GM18499 (cell line): ENCODE data around the gene TCERG1.

Experiments used
- ATAC-seq: cut with Tn5 transposase; IDR thresholded peaks from one replicate; pipeline ENCODE4 v1.9.1; 2021; ENCODE audit warnings: moderate number of reproducible peaks; ENCODE audit not compliant: insufficient read depth, unreplicated experiment

Gene TCERG1

DNA sequence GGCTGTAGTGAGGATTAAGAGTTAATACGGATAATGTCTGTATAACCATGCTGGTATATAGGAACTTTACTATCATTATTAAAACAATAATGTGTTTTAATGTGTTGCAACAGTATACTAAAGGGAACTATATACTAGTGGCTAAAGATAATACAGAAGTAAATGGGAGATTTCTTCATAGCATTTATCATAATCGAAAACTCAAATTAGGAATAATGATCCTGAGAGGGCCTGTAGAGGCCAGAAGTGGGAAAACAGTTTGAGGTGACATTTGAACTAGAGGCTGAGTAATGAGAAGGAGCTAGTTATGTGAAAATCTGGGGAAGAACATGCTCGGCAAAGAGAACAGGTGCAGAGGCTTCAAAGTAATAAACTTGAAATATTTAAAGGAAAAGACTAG is 2.9 kb downstream of the TCERG1 start:
- ATAC-seq, result no peak

DNA sequence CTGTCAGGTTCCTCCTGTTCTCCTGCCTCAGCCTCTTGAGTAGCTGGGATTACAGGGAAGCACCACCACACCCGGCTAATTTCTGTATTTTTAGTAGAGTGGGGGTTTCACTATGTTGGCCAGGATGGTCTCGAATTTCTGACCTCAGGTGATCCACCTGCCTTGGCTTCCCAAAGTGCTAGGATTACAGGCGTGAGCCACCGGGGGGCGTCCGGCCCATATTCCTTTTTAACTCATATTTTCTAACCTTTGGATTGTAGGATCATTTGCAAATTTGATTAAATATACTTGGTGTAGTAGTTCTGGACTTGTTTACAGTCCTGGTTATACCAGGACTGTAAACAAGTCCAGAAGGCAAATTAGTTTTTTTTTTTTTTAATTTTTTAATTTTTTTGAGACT is 4.3 kb downstream of the TCERG1 start:
- no peak for ATAC-seq

DNA sequence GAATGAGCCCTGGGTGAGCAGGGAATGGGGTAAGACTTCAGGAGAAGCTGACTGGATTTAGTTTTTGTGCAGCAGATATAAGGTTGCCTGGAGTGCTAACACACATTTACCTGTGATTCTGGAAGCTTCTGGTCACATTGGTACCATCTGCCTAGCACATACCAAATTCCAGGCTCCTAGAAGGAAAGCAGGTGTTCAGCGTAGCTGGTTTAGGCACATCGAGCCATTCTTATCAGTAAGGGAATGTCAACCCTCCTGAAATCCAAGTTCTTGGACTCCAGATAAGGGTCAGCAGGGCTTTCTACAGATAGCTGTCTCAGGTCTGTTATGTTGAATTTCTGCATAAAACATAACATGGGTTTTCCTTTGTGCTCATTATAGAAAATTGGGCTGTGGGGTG is 10.3 kb downstream of the TCERG1 start:
- no peak for ATAC-seq

DNA sequence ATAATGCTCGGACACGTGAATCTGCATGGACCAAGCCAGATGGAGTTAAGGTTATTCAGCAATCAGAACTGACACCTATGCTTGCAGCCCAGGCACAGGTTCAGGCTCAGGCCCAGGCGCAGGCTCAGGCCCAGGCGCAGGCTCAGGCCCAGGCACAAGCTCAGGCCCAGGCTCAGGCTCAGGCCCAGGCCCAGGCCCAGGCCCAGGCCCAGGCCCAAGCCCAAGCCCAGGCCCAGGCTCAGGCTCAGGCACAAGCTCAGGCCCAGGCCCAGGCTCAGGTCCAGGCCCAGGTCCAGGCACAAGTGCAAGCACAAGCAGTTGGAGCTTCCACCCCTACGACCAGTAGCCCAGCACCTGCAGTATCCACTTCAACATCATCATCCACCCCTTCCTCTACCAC is 11.8 kb downstream of the TCERG1 start:
- ATAC-seq, result no peak

DNA sequence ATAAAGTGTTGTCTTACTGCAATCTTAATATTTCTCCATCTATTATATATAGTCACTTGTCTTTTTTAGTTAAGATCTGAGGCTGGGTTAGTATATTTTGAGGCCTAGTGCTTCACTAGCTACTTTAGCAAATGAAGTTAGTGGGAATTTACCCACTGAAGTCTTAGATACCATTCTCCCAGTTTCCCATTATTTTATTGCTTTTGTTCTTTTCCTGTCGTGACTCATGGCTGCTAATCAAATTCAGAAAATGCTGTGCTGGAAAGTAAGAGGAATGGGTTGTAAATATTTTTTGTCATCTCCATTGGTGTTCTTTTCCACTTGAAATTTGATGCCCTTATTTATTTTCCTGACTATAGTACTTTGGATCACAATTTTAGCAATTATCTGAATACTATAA is 14.2 kb downstream of the TCERG1 start:
- no peak for ATAC-seq

DNA sequence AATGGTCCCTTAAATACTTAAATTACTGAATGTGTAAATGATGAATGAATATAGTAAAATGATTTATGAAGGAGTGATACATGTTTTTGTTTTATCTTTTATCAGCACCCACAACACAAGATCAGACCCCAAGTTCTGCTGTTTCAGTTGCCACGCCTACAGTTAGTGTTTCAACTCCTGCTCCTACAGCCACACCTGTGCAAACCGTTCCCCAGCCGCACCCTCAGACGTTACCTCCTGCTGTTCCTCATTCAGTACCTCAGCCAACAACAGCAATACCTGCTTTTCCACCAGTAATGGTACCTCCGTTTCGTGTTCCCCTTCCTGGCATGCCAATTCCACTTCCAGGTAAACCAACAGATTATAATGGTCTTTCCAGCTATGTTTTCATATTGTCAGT is 16.3 kb downstream of the TCERG1 start:
- no peak for ATAC-seq

DNA sequence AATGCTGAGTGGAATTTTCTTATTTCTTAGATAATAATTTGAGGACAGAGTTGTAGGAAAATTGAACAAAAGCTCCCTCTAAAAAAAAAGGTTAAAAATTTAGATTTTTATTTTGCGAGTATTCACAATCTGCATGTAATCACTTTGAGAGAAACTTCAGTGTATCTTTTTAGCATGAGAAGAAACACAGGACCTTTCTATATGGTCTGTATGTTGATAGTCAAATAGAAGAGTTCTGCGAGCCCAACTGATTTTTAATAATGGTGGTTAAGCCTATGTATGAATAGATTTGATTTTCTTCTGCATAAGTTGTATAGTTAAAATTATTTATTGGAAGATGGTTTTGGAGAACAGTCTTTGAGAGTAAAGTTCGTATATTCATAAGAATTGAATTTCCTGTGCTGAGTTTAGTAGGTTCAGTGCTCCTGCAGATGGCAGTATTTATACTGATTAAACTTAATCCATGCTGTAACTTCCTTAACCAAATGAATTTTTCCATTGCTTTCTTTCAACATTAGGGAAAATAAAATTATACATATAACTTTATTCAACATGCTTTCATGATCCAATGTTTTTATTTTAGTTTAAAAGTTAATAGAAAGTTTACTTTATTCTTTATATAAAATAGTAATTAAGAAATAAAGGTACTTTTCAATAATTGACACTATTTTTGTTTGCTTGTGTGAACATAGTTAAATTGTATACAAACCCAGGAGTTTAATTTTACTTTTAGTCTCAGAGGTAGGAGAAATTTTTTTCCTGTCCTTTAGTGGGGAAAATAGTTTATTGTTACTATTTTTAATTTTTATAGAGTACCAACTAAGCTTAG is 19.6 kb downstream of the TCERG1 start:
- no peak for ATAC-seq

DNA sequence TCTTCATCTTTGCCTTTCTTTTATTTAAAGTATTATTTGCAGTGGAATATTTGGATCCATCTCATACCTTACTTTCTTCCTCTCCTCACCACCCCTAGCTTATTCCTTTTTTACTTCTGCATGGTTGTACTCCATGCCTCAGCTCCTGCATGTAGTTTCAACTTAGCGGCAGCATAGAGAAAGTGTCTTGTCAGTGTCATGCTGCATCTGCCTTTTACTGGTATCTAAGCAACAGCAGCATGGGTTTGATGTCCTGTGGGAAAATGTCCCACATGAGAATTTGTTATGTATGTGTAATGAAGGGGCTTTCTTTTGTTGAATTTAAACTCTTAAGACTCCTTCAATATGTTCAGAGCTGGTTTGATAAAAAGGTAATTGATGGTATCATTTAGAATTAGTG is 20.6 kb downstream of the TCERG1 start:
- no peak for ATAC-seq

DNA sequence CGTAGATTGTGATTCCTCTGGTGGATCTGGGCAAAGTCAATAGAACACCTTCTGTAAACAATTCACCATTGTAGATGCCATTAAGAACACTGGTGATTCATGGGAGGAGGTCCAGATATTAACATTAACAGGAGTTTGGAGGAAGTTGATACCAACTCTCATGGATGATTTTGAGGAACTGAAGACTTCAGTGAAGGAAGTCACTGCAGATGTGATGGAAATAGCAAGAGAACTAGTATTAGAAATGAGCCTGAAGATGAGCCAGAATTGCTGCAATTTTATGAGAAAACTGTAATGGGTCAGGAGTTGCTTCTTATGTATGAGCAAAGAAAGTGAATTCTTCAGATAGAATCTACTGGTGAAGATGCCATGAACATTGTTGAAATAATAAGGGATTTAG is 26.9 kb downstream of the TCERG1 start:
- no peak for ATAC-seq

DNA sequence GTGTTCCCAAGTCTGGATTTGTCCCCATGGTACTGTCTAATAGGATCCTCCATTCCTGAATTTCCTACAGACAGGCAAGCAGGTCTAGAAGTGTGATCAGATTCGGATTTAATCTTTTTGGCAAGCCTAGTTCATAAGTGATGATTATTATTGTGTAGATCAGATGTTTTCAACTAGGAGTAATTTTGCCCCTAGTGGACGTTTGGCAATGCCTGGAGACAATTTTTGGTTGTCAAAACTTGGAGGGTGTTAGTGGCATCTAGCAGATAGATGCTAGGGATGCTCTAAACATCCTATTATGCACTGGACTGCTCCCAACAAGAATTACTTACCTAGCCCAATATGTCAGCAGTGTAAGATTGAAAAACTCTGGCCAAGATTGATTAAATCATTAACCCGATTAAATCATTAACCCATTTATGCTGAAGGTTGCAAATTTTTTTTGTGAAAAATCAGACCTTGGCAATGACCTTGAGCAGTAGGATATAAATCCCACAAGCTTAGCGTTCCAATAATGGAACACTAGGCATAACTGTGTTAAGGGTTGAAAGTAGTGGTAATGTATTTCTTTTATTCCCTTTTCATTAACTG is 28.2 kb downstream of the TCERG1 start:
- no peak for ATAC-seq

DNA sequence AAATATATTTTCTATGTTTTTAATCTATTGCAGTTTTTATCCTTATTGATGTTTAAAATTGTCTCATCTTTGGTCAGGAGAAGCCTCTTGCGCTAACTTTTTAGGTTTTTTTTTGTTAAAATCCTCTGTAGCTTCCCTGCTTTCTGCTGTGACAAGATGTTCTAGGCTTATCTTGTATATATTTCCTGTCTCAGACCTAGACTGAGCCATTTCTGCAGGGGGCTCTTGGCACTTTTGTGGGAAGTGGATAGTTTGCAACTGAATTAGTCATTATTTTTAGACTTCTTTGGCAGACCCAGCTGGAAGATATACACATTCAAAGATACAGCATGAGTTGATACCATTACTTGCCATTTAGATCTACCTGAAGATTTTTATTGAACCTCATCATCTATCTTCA is 28.8 kb downstream of the TCERG1 start:
- ATAC-seq, result no peak

DNA sequence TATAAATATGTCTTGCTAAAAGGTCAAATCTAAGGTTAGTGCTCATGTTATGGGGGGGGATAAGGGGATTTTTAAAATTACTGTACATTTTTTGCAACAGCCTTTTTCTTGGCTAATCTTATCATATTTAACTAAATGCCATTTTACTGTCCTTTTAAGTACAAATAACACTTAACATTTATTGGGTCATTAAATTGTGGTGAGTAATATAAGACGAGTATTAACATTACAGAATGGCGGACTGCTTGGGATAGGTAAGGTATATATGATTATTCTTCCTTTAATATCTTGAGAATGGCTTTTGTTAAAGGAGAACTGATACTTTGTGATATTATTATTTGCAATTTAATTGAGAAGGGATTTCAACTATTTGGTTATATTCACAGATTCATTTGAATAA is 35.6 kb downstream of the TCERG1 start:
- no peak for ATAC-seq

DNA sequence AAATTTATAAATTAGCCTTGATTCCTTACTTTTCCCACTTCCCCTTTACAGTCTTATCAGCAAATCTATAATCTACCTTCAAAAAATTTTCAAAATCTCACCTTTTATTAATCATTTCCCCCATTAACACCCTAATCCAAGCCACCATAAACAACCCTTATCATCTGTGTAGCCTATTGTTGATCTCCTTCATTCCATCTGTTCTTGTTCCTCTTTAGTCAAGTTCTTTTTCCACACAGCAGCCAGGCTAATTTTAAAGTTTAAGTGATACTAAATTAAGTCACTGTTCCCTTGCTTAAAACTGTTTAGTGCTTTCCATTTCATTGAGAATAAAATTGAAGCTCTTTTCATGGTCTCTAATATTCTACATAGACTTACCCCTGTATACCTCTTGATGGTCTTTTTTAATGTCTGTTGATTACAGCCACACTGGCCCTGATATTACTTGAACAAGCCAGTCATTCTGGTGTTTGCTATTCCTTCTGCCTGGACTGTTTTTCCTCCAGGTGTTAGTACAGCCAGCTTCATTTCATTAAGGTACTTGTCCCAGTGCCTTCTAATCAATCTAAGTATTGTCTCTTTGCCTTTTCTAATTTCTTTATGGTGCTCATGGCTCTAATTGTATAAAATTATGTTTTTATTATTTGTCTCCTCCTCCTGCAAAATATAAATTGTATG is 37.7 kb downstream of the TCERG1 start:
- ATAC-seq, result no peak

DNA sequence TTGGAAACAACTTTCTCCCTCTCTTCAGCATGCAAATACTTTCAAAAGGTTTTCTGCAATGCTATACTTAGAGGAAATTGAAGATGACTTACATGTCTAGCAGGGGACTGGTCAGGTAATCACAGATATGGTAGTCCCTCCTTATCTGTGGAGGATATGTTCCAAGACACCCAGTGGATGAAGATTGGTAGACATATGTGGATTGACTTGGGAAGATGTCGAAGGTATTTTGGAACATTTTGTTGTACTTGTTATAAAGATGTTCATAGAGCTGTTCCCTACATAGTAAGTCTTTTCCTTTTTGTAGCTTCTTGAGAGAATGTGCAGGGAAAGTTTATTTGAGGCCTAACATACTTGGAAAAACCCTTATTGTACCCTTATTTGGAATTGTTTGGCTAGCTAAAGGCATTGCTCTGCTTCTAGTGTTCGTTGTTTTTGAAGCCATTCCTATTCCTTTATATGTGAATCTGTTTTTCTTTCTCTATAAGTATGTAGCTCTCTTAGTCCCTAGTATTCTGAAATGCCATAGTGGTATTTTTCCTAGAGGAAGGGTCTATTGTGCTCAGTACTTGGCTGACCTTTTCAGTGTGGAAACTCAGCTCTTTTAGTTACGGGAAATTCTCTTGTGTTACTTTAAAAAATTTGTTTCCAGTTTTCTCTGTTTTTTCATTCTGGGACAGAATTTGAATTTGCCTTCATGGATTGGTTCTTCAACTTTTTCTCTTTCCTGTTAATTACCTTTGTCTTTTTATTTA is 43.1 kb downstream of the TCERG1 start:
- ATAC-seq, result no peak

DNA sequence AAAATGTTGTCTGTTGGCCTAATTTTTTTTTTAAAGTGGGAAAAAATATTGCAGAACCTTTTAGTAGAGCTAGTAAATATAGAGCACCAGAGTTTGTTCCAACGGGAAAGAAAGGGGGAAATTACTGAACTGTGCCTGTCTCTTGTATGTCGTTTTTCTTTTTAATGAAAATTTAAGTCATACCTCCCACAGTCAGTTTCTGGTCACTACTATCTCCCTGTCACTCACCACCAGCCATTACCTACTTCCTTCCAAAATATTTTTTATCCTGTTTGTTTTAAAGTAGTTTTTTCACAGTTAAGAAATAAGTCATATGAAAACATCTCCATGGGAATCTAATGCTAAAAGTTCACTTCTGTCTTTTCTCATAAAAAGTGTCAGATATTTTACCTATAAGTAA is 47.5 kb downstream of the TCERG1 start:
- ATAC-seq, result no peak

DNA sequence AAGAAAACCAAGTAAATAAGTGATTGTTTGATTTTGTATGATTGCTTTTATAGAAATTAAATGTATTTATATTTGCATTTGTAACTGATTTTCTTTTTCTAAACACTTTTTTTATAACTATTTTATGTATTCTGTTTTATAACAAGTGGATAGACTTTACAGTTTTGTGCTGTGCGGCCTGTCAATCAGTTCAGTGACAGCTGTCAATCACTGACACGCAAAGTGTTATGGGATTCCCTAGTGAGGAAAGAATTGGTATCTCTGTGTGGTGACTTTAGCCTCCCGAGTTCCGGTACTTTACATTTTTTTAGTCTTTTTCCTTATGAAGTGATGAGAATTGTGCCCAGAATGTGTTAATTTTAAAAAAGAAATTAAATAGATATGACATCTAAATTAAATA is 52.5 kb downstream of the TCERG1 start:
- ATAC-seq, result no peak

DNA sequence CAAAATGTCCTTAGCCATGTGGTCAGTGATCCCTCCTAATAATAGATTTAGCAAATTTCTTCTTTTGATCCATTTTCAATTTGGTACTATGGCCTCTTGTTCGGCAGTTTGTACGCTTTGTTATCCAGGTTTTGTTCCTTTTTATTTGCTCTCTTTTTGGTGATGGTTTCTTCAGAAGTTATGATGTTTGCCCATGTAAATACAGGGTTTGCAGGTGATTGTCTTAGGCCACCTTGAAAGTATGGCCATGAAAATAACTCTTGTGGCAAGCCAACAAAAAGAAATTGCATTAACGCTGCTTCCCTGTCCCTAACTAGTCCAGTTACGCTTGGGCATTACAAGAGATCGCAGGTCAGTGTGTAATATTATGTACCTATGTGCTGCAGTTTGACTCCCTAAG is 60.3 kb downstream of the TCERG1 start:
- ATAC-seq, result no peak

DNA sequence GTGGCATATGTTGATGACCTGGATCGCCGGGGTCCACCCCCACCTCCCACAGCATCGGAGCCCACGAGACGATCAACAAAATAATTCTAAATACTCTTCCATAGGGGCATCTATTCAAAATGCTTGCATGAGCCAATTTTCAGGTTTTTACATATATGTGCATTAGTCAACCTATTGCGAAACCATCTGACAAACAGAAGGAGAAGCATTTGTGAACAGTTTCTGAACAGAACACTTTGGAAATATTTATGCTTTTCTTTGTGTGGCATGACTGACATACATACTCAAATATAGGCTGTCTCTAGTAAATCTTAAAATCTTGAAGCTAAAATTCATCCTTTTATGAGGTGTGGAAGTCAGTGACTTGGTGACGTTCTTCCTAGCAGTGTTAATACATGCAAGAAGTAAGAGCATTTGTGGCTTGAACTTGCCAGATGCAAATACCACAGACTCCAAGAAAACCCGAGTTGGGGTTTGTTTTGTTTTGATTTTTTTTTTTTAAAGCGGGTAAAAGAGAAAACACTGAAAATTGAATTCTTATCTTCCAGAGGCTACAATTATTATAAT is 63.5 kb downstream of the TCERG1 start:
- no peak for ATAC-seq

DNA sequence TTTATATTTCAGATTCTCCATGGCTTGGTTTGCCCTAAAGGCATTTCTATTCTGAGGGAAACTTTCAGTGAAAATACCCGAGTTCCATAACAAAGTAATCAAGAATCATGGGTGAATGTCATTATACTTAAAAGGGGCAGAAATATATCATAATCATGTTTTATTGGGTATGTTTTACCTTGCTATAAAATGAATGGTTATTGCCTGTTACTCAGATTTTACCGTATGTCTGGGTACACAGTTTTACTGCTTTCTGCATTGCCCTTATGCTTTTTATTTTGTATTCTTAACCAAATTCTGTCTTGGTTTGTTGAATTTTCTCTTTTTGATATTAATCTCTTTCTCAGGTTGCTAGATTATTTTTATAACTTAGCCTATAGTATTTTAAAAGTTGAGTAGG is 66.3 kb downstream of the TCERG1 start:
- ATAC-seq, result no peak

DNA sequence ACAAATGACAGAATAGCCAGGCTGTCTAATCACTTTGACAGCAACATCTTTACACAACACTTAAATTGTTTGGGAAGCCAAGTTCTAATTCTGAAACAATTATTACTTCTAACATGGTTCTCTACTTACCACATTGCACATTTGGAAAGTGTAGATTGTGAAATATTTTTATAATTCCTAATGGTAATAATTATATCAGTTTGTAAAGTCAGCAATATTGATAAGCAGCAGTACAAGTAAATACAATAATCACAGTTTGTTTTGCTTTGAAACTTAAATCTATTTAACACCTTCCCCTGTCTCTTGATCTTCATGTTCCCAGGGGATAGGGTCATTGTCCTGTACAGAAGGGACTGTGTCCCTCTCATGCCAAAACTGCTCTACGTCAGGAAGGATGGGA is 67.4 kb downstream of the TCERG1 start:
- no peak for ATAC-seq
